Liver (tissue), 3 donors: Measurements from ENCODE around the gene ANKRD60.

Experiments
- EGR1 ChIP-seq, 2 donors: IDR thresholded peaks; 2 replicates each; pipeline ENCODE4 v1.6.1; 2016 to 2018; ENCODE audit warnings: antibody characterized with exemption in 2 of 2, low read depth in 2 of 2
- GABPA ChIP-seq, 2 donors: IDR thresholded peaks in 1 of 2; conservative IDR thresholded peaks in 1 of 2; 2 replicates each; pipeline ENCODE4 v1.6.1; 2016; ENCODE audit warnings: antibody characterized with exemption in 2 of 2, mild to moderate bottlenecking in 1 of 2, moderate library complexity in 1 of 2
- HNF4G ChIP-seq: IDR thresholded peaks from 2 replicates; pipeline ENCODE4 v1.6.1; 2016; ENCODE audit warnings: antibody characterized with exemption
- JUND ChIP-seq, 2 donors: IDR thresholded peaks; 2 replicates each; pipeline ENCODE4 v1.6.1; 2016; ENCODE audit warnings: antibody characterized with exemption in 2 of 2
- NR2F2 ChIP-seq: IDR thresholded peaks from 2 replicates; pipeline ENCODE4 v1.6.1; 2016; ENCODE audit warnings: antibody characterized with exemption
- SP1 ChIP-seq: IDR thresholded peaks from 2 replicates; pipeline ENCODE4 v1.6.1; 2018; ENCODE audit warnings: antibody characterized with exemption, mild to moderate bottlenecking
- TAF1 ChIP-seq: conservative IDR thresholded peaks from 2 replicates; pipeline ENCODE4 v1.6.1; 2016; ENCODE audit warnings: antibody characterized with exemption, mild to moderate bottlenecking
- YY1 ChIP-seq: IDR thresholded peaks from 2 replicates; pipeline ENCODE4 v1.6.1; 2016; ENCODE audit warnings: antibody characterized with exemption, mild to moderate bottlenecking
- TF ChIP-seq, protein P1 (sequence below): fragments of 150-350 bp; IDR thresholded peaks from 2 replicates; pipeline ENCODE4 v1.5.1; 2017; ENCODE audit warnings: improper control_type of control experiment, low read depth, low read length; ENCODE audit not compliant: missing input control
- TF ChIP-seq, protein P2 (sequence below): IDR thresholded peaks from 2 replicates; pipeline ENCODE4 v1.6.1; 2016; ENCODE audit warnings: antibody characterized with exemption
- TF ChIP-seq, protein P3 (sequence below): IDR thresholded peaks from 2 replicates; pipeline ENCODE4 v1.6.1; 2016; ENCODE audit warnings: antibody characterized with exemption
- TF ChIP-seq, protein P4 (sequence below): IDR thresholded peaks from 2 replicates; pipeline ENCODE4 v1.6.1; 2016; ENCODE audit warnings: antibody characterized with exemption, mild to moderate bottlenecking
- donor health status: healthy.
- donor health status: healthy.

DNA sequence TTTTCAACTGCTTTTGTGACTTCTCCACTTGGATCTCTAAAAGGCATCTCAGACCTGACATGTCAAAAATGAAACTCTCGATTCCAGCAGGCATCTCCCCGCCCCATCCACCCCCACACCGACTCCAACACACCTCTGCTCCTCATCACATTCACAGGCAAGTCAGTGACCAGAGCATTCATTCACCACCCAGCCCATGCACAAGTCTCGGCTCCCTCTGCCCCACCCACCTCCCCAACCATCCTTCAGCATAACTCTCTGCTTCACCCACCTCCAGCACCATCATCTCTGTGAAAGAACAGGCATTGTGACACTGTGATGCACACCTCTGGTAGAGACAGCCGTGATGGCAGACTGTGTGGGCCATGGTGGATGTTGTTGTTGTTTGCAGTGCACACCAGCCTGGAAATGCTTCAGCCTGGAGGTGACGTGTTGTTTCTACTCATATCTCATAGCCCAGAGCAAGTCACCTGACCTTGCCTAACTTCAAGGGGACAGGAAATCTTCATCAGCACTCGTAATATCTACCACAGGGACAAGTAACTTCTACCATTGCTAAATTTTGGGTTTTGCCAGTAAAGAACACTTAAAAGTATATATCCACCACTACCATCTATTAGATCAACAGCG lies 56.5 kb downstream of the ANKRD60 start:
- TF ChIP-seq, protein P1, sequence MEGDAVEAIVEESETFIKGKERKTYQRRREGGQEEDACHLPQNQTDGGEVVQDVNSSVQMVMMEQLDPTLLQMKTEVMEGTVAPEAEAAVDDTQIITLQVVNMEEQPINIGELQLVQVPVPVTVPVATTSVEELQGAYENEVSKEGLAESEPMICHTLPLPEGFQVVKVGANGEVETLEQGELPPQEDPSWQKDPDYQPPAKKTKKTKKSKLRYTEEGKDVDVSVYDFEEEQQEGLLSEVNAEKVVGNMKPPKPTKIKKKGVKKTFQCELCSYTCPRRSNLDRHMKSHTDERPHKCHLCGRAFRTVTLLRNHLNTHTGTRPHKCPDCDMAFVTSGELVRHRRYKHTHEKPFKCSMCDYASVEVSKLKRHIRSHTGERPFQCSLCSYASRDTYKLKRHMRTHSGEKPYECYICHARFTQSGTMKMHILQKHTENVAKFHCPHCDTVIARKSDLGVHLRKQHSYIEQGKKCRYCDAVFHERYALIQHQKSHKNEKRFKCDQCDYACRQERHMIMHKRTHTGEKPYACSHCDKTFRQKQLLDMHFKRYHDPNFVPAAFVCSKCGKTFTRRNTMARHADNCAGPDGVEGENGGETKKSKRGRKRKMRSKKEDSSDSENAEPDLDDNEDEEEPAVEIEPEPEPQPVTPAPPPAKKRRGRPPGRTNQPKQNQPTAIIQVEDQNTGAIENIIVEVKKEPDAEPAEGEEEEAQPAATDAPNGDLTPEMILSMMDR, result no peak
- TF ChIP-seq EGR1 (IDR thresholded peaks at IDR 0.05; ENCODE audit: low read depth in 2 of 2) (no peak), JUND (IDR thresholded peaks at IDR 0.05) (no peak), TAF1 (no peak), SP1 (no peak), YY1 (no peak), GABPA (IDR thresholded peaks at IDR 0.05 in 1 of 2, conservative IDR thresholded peaks at IDR 0.05 in 1 of 2) (no peak), NR2F2 (no peak), HNF4G (no peak)
- TF ChIP-seq, protein P2, sequence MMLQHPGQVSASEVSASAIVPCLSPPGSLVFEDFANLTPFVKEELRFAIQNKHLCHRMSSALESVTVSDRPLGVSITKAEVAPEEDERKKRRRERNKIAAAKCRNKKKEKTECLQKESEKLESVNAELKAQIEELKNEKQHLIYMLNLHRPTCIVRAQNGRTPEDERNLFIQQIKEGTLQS, result no peak
- TF ChIP-seq, protein P3, sequence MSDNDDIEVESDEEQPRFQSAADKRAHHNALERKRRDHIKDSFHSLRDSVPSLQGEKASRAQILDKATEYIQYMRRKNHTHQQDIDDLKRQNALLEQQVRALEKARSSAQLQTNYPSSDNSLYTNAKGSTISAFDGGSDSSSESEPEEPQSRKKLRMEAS, result no peak
- TF ChIP-seq, protein P4, sequence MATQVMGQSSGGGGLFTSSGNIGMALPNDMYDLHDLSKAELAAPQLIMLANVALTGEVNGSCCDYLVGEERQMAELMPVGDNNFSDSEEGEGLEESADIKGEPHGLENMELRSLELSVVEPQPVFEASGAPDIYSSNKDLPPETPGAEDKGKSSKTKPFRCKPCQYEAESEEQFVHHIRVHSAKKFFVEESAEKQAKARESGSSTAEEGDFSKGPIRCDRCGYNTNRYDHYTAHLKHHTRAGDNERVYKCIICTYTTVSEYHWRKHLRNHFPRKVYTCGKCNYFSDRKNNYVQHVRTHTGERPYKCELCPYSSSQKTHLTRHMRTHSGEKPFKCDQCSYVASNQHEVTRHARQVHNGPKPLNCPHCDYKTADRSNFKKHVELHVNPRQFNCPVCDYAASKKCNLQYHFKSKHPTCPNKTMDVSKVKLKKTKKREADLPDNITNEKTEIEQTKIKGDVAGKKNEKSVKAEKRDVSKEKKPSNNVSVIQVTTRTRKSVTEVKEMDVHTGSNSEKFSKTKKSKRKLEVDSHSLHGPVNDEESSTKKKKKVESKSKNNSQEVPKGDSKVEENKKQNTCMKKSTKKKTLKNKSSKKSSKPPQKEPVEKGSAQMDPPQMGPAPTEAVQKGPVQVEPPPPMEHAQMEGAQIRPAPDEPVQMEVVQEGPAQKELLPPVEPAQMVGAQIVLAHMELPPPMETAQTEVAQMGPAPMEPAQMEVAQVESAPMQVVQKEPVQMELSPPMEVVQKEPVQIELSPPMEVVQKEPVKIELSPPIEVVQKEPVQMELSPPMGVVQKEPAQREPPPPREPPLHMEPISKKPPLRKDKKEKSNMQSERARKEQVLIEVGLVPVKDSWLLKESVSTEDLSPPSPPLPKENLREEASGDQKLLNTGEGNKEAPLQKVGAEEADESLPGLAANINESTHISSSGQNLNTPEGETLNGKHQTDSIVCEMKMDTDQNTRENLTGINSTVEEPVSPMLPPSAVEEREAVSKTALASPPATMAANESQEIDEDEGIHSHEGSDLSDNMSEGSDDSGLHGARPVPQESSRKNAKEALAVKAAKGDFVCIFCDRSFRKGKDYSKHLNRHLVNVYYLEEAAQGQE, result no peak
